ENCODE results near the gene KCP.
A peak's percentile ranks its signal among the peaks of the same experiment; 100 is the strongest.

Gene KCP

GRCh38 chr7:128906766-128907559, 3.5 kb downstream of the KCP start:
- no peak overlapping the region for H3K4me3 ChIP-seq (ENCODE audit: low read depth, low read length)
- no peak for TF ChIP-seq CTCF (IDR thresholded peaks at IDR 0.05; ENCODE audit: borderline replicate concordance, insufficient read depth, low read depth, low read length)

- H3K4me3 ChIP-seq (ENCODE audit: low read depth, low read length): no peak overlapping the region
- no peak for TF ChIP-seq CTCF (IDR thresholded peaks at IDR 0.05; ENCODE audit: borderline replicate concordance, insufficient read depth, low read depth, low read length)
Observed at GRCh38 chr7:128906001-128906765, 4.3 kb downstream of the KCP start.

GRCh38 chr7:128904381-128905197, 5.9 kb downstream of the KCP start:
- TF ChIP-seq CTCF (IDR thresholded peaks at IDR 0.05; ENCODE audit: borderline replicate concordance, insufficient read depth, low read depth, low read length): peak; percentile 53; the same call in 1 of the 2 replicates
- no peak overlapping the region for H3K4me3 ChIP-seq (ENCODE audit: low read depth, low read length)

- H3K4me3 ChIP-seq (ENCODE audit: low read depth, low read length): no peak overlapping the region
- TF ChIP-seq CTCF (IDR thresholded peaks at IDR 0.05; ENCODE audit: borderline replicate concordance, insufficient read depth, low read depth, low read length): no peak
Observed at GRCh38 chr7:128903621-128904361, 6.7 kb downstream of the KCP start.

GRCh38 chr7:128902761-128903585, 7.5 kb downstream of the KCP start:
- no peak for TF ChIP-seq CTCF (IDR thresholded peaks at IDR 0.05; ENCODE audit: borderline replicate concordance, insufficient read depth, low read depth, low read length)
- no peak overlapping the region for H3K4me3 ChIP-seq (ENCODE audit: low read depth, low read length)

- TF ChIP-seq CTCF (IDR thresholded peaks at IDR 0.05; ENCODE audit: borderline replicate concordance, insufficient read depth, low read depth, low read length): no peak
Observed at GRCh38 chr7:128900237-128900636, 10.3 kb downstream of the KCP start.

More at GRCh38 chr7:128900237-128900636, 10.3 kb downstream of the KCP start:
- H3K4me3 ChIP-seq (ENCODE audit: low read depth, low read length): no peak overlapping the region
